ENCODE measurements around the gene ALMS1. TPM values are rescaled to one million over a fixed set of nuclear protein-coding genes. Genes with fewer than 3 reads are reported as not detected.
"Not testable (repeated sequence)": the region's sequence is repeated elsewhere in the genome, so short reads cannot be mapped to it uniquely, and the experiment has no call there.

Gene ALMS1
- total RNA-seq, 6 experiments from 2014 or later, result 7.3 to 9.8 (median 8.9) TPM

GRCh38 chr2:73610111-73610510 is 224.5 kb downstream of the ALMS1 start:
- H3K4me1 Mint-ChIP-seq (ENCODE audit: low read depth), result peaks cover 6% of the 10 kb centered on the region
- no peaks in the 10 kb centered on the region for H3K27me3 Mint-ChIP-seq (ENCODE audit: insufficient read depth)
- H3K4me3 Mint-ChIP-seq, result no peak overlapping the region
- no peak overlapping the region for H3K27ac Mint-ChIP-seq
- no peaks in the 10 kb centered on the region for H3K9me3 Mint-ChIP-seq
- H3K36me3 Mint-ChIP-seq (ENCODE audit: low read depth), result no peaks in the 10 kb centered on the region
- no peak for DNase-seq
- TF ChIP-seq CTCF (IDR thresholded peaks at IDR 0.05), result no peak

DNA sequence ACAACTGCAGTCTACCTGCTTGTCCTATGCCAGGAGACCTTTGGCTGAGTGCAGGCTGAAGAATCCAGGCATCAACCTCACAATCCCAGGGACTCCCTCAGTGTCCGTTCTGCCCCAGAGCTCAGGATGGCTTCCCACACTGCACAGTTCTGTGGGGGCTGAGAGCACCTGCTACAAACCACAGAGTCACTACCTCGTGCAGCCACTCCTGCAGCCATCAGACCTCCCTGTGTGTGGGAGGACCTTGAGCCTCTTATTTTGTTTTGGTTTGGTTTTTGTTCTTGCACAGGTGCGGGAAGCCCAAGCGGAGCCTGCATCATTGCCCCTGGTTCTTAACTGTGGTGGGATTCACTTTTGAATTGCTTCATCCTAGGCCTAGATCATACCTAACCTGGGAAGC is 225.6 kb downstream of the ALMS1 start:
- no peaks in the 10 kb centered on the region for H3K36me3 Mint-ChIP-seq (ENCODE audit: low read depth)
- no peaks in the 10 kb centered on the region for H3K9me3 Mint-ChIP-seq
- DNase-seq, result no peak

GRCh38 chr2:73611867-73612266 is 226.2 kb downstream of the ALMS1 start:
- Mint-ChIP-seq H3K27me3 (ENCODE audit: insufficient read depth) (no peaks in the 10 kb centered on the region), H3K36me3 (ENCODE audit: low read depth) (no peaks in the 10 kb centered on the region), H3K27ac (no peak overlapping the region), H3K4me1 (ENCODE audit: low read depth) (peaks cover 6% of the 10 kb centered on the region), H3K9me3 (no peaks in the 10 kb centered on the region), H3K4me3 (no peak overlapping the region)
- TF ChIP-seq CTCF (IDR thresholded peaks at IDR 0.05), result no peak
- no peak for DNase-seq

More for the DNA sequence above, 225.6 kb downstream of the ALMS1 start:
- TF ChIP-seq CTCF (IDR thresholded peaks at IDR 0.05), result no peak
- Mint-ChIP-seq H3K27ac (no peak overlapping the region), H3K27me3 (ENCODE audit: insufficient read depth) (no peaks in the 10 kb centered on the region), H3K4me3 (no peak overlapping the region), H3K4me1 (ENCODE audit: low read depth) (peaks cover 6% of the 10 kb centered on the region)

DNA sequence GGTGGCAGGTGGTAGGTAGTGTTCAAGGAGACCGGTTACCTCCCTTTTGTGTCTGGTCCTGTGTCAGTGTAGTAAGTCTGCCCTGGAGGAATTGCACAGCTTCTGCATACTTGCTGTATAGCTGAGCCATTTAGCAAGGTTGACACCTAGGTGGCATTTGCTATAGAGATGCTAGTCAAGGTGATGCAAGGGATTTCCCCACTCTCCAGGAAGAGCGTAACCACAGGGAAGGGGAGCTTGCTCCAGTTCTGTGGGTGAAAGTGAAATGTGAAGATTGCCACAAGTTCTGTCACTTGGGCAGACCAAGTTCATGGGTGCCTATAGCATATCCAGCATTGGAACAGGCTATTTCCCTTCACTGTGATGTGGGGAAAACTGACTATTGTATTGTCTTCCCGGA is 228.5 kb downstream of the ALMS1 start:
- Mint-ChIP-seq H3K4me1 (ENCODE audit: low read depth) (peaks cover 6% of the 10 kb centered on the region), H3K4me3 (no peak overlapping the region), H3K36me3 (ENCODE audit: low read depth) (no peaks in the 10 kb centered on the region), H3K27me3 (ENCODE audit: insufficient read depth) (peaks cover 3% of the 10 kb centered on the region), H3K9me3 (no peaks in the 10 kb centered on the region), H3K27ac (no peak overlapping the region)
- DNase-seq, result no peak
- no peak for TF ChIP-seq CTCF (IDR thresholded peaks at IDR 0.05)

GRCh38 chr2:73614997-73615396 is 229.4 kb downstream of the ALMS1 start:
- no peaks in the 10 kb centered on the region for H3K9me3 Mint-ChIP-seq
- H3K27me3 Mint-ChIP-seq (ENCODE audit: insufficient read depth), result peaks cover 3% of the 10 kb centered on the region
- peaks cover 6% of the 10 kb centered on the region for H3K4me1 Mint-ChIP-seq (ENCODE audit: low read depth)
- H3K27ac Mint-ChIP-seq, result no peak overlapping the region
- TF ChIP-seq CTCF (IDR thresholded peaks at IDR 0.05), result no peak
- DNase-seq, result no peak
- H3K4me3 Mint-ChIP-seq, result no peak overlapping the region
- no peaks in the 10 kb centered on the region for H3K36me3 Mint-ChIP-seq (ENCODE audit: low read depth)

- peak; percentile 58 for TF ChIP-seq CTCF (IDR thresholded peaks at IDR 0.05)
- H3K27ac Mint-ChIP-seq; DNase-seq; H3K4me1 Mint-ChIP-seq (ENCODE audit: low read depth); H3K4me3 Mint-ChIP-seq; H3K9me3 Mint-ChIP-seq; H3K36me3 Mint-ChIP-seq (ENCODE audit: low read depth): not testable (repeated sequence)
- H3K27me3 Mint-ChIP-seq (ENCODE audit: insufficient read depth), result peaks cover 10% of the 10 kb centered on the region
These were observed 234.3 kb downstream of the ALMS1 start for GRCh38 chr2:73619925-73620324.

- not testable (repeated sequence) for H3K27ac Mint-ChIP-seq; DNase-seq; H3K9me3 Mint-ChIP-seq; H3K4me1 Mint-ChIP-seq (ENCODE audit: low read depth); H3K4me3 Mint-ChIP-seq; H3K36me3 Mint-ChIP-seq (ENCODE audit: low read depth)
- peaks cover 10% of the 10 kb centered on the region; the same call in 1 of the 2 replicates for H3K27me3 Mint-ChIP-seq (ENCODE audit: insufficient read depth)
These were observed 238.4 kb downstream of the ALMS1 start for GRCh38 chr2:73624036-73624435.
